Epithelial cell of esophagus (primary cell): ENCODE measurements around the gene DCLRE1B.

Experiments used
- DNase-seq: peaks from one replicate; pipeline ENCODE4 v3.0.0; 2010; ENCODE audit warnings: low read depth
- H3K4me3 ChIP-seq: 2 replicates; pipeline ENCODE4 v1.5.1; 2011; ENCODE audit warnings: mild to moderate bottlenecking, low read length, control low read depth
- TF ChIP-seq, protein P1 (sequence below): IDR thresholded peaks from 2 replicates; pipeline ENCODE4 v1.5.1; 2011; ENCODE audit warnings: low read depth, mild to moderate bottlenecking, low read length, control low read depth, inconsistent platforms; ENCODE audit not compliant: insufficient read depth; ENCODE audit errors: missing control alignments

DCLRE1B gene

DNA sequence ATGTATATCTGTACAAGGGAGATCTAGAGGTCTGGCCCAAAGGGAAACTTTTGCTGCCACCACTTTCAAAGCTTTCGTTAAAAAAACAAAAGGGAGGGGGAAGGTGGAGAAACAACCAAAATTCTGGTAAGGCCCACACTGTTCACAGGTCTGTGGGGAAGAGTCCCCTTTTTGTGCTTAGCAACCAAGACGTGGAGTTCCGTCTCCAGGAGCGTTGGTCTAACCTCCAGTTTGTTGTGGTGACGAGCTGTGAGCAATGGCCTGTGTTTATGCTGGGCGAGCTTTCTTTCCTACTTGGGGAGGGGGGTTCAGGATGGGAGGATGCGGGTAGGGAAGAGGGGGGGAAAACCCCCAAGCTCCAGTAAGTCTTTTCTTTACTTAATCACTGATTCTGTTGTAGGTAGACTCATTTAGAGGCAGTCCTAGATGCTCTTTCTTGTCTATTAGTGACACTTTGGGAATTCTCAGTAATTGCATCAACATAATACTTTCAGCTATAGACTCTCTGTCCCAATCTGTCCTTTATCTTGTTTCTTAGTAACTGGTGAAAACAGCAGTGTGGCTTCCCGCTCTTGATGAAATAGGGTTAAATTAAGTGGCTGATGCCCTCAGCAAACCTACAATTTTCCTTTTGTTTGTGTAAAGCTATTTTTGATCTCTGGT, 25.5 kb downstream of the DCLRE1B start:
- TF ChIP-seq, protein P1, sequence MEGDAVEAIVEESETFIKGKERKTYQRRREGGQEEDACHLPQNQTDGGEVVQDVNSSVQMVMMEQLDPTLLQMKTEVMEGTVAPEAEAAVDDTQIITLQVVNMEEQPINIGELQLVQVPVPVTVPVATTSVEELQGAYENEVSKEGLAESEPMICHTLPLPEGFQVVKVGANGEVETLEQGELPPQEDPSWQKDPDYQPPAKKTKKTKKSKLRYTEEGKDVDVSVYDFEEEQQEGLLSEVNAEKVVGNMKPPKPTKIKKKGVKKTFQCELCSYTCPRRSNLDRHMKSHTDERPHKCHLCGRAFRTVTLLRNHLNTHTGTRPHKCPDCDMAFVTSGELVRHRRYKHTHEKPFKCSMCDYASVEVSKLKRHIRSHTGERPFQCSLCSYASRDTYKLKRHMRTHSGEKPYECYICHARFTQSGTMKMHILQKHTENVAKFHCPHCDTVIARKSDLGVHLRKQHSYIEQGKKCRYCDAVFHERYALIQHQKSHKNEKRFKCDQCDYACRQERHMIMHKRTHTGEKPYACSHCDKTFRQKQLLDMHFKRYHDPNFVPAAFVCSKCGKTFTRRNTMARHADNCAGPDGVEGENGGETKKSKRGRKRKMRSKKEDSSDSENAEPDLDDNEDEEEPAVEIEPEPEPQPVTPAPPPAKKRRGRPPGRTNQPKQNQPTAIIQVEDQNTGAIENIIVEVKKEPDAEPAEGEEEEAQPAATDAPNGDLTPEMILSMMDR, result no peak
- DNase-seq, result peak; percentile 49
- peak overlapping the region; percentile 97 for H3K4me3 ChIP-seq

DNA sequence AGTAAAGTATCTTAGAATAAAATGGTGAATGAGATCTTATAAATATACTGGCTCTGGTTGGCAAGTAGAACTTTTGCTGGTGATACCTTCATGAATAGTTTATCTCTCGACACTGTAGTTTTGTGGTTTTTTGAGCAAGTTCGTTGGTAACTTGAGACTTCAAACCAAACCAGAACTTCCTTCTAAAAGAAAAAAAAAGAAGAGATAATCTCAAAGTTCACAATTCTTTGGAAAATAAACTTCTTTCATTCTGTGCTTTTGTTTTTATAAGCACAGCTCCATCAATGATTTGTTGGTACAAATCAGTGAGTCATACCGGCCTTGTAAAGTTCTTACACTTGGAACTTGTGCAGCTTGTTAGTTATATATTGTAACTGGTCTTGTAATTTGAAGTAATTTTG, 26.3 kb downstream of the DCLRE1B start:
- TF ChIP-seq, protein P1, result no peak
- DNase-seq, result peak; percentile 47
- peak overlapping the region; percentile 11 for H3K4me3 ChIP-seq

DNA sequence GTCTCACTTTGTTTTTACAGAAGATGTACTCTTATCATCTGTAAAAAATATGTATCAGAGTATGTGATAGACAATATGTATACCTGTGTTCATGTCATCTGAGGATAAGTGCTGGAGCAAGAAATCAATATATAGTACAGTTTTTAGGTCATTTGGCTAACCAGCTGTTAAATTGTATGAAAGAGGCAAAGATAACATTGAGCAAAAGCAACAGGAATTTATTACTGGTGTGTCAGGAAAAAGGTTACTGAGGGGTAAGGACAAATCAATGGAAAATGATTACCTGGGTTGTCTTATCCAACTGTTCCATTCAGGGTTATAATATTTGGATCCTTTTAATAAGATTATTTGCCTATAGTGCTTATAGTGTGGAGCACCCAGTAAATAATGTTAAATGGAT, 28.9 kb downstream of the DCLRE1B start:
- no peak for DNase-seq
- no peak overlapping the region for H3K4me3 ChIP-seq
- TF ChIP-seq, protein P1, result no peak

DNA sequence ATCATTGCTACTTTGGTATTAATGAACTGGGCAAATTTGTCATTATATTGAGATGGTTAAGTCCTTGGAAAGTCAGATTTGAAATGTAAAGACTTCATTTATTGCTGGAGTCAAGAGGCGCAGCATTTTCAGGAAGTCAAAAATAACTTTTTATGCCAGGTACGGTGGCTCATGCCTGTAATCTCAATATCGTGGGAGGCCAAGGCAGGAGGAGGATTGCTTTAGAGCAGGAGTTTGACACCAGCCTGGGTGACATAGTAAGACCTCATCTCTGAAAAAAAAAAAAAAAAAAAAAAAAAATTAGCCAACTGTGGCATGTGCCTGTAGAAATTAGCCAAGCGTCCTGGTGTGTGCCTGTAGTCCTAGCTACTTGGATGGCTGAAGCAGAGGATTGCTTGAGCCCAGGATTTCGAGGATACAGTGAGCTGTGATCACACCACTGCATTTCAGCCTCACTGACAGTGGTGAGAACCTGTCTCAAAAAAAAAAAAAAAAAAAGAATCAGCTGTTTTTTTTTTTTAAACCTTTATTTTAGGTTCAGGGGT, 29.5 kb downstream of the DCLRE1B start:
- TF ChIP-seq, protein P1, result no peak
- no peak for DNase-seq
- H3K4me3 ChIP-seq, result no peak overlapping the region

DNA sequence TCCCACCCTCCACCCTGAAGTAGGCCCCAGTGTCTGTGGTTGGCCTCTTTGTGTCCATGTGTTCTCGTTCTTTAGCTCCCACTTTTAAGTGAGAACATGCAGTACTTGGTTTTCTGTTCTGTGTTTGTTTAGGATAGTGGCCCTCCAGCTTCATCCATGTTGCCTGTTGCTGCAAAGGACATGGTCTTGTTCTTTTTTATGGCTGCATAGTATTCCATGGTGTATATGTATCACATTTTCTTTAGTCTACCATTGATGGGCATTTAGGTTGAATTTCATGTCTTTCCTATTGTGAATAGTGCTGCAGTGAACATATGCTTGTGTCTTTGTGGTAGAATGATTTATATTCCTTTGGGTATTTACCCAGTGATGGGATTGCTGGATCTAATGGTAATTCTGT, 30.1 kb downstream of the DCLRE1B start:
- DNase-seq, result no peak
- TF ChIP-seq, protein P1, result no peak

DNA sequence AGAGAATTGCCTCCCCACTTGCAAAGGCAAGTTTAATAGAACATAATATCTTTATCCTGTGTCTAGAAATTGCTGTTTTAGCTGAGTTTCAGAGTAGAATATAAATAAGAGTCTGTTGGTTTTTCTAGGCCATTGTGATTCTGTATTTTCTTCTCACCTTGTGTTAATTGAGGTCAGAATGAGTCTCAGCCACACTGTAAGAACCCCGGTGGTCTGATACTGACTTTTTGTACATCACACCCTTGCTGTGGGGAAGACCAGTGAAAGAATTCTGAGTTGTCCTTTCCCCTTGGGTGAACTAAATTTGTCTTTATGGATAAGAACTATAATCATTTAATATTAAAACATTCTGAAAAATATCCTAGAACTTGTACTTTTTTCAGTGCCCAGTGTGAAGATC, 30.8 kb downstream of the DCLRE1B start:
- no peak overlapping the region for H3K4me3 ChIP-seq
- DNase-seq, result no peak
- TF ChIP-seq, protein P1, result no peak

More for the DNA sequence above, 30.1 kb downstream of the DCLRE1B start:
- no peak overlapping the region for H3K4me3 ChIP-seq

DNA sequence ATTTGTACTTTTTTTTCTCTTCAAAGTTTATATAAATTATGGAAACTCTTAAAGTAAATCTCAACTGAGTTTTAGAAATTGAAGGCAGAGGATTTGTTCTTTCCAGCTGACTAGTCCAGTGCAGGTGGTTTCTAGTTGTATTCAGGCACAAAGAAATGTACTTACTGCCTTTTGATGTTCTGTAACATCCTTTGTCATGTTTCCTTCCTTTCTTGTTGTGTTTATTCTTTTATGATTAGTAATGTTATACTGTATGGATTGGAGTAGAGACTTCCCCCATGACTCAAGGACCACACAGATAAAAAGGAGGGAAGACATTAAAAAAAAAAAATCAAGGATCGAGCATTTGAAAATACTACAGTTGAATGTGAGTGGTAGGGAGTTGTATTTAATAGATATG, 32.0 kb downstream of the DCLRE1B start:
- TF ChIP-seq, protein P1, result no peak
- DNase-seq, result no peak
- H3K4me3 ChIP-seq, result no peak overlapping the region
